ENCODE results near the gene FAM107B. TPM values are rescaled to one million over a fixed set of nuclear protein-coding genes. Genes with fewer than 3 reads are reported as not detected.

FAM107B gene
- total and polyA plus RNA-seq, 8 donors: 22.6 to 105 (median 54.5) TPM

DNA sequence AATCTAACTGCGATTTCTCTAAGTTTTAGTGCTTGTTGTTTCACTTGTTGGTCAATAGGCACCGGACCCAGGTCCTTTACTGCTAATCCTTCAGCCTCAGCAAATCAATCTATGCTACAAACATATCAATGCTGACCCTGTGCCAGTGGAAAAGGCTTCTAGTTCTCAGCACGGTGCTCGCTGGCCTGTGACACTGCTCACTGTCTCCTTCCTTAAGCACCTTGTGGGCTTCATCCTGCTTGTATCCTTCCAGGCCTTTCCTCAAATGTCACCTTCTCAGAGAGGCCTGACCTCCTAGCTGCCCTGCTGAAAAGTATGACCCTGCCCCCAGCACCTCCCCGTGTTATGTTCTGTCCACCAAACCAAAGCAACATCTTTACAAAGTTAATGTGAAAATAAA is 242.7 kb downstream of the FAM107B start:
- TF ChIP-seq, protein P1, sequence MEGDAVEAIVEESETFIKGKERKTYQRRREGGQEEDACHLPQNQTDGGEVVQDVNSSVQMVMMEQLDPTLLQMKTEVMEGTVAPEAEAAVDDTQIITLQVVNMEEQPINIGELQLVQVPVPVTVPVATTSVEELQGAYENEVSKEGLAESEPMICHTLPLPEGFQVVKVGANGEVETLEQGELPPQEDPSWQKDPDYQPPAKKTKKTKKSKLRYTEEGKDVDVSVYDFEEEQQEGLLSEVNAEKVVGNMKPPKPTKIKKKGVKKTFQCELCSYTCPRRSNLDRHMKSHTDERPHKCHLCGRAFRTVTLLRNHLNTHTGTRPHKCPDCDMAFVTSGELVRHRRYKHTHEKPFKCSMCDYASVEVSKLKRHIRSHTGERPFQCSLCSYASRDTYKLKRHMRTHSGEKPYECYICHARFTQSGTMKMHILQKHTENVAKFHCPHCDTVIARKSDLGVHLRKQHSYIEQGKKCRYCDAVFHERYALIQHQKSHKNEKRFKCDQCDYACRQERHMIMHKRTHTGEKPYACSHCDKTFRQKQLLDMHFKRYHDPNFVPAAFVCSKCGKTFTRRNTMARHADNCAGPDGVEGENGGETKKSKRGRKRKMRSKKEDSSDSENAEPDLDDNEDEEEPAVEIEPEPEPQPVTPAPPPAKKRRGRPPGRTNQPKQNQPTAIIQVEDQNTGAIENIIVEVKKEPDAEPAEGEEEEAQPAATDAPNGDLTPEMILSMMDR (IDR thresholded peaks at IDR 0.05): no peak
- intact Hi-C loops (cut with DNase I): no loop called here
- ATAC-seq (peak; percentile 5 to 39 (median 22)), FAIRE-seq (no peak), DNase-seq (no peak)
- Histone ChIP-seq H3K27me3 (no peaks in the 10 kb centered on the region), H3K4me3 (peak overlapping the region in 1 of 4 donors; percentile 15), H3K36me3 (peaks cover 3 to 13% (median 6%) of the 10 kb centered on the region in 3 donors), H3K9me3 (no peaks in the 10 kb centered on the region), H3K4me1 (peaks cover 15 to 65% (median 32%) of the 10 kb centered on the region in 3 donors), H3K27ac (peak overlapping the region in 3 of 4 donors; percentile 60 to 87 (median 75))
- WGBS, 2 donors: 20 to 25% methylated on average over 5 of the region's 5 CpGs

DNA sequence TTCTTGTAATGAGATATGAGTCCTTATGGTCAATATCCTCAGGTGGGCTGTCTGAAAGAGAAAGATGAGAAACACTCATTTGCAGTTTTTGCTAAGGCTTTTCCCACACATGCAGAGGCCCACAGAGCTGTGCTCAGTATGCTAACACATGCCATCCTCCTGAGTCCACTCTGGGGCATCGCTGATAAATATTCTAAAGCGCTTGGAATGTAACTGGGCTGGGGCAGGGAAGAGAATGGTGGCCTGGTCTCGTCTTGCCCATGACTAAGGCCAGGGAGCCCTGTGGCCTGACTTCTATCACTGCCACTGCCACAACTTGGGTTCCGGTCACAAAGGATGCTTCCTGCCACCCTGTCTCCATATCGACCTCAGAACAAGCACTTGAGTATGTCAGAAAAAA is 244.2 kb downstream of the FAM107B start:
- intact Hi-C loops (cut with DNase I): no loop called here
- Histone ChIP-seq H3K27me3 (no peaks in the 10 kb centered on the region), H3K27ac (no peak overlapping the region), H3K9me3 (no peaks in the 10 kb centered on the region), H3K36me3 (peaks cover 3 to 17% (median 6%) of the 10 kb centered on the region in 3 donors), H3K4me3 (no peak overlapping the region), H3K4me1 (peaks cover 15 to 51% (median 32%) of the 10 kb centered on the region in 3 donors)
- no peak for FAIRE-seq
- TF ChIP-seq, protein P1 (IDR thresholded peaks at IDR 0.05): no peak
- DNase-seq: no peak
- 70 to 72% methylated on average over 5 of the region's 5 CpGs for WGBS, 2 donors
- no peak for ATAC-seq

DNA sequence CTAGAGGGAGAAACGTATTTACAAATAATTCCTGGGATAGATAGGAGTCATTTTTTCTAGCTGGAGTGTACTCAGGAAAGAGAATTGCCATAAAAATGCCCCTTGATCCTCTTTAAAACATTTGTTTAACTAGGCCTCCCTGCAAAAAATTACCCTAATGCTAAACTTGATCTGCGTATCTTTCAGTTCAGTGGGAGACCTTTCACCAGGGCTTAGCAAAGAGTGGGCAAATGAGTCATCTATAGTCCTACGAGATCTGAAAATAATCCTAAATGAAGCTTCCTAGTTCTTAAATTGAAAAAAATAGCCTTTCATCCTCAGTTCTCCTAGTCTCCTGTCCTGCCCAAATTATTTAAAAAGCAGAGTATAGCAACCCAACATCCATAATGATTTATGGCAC is 245.3 kb downstream of the FAM107B start:
- intact Hi-C loops (cut with DNase I): no loop called here
- ATAC-seq (no peak), DNase-seq (no peak), FAIRE-seq (no peak)
- H3K4me1 ChIP-seq: peaks cover 15 to 53% (median 32%) of the 10 kb centered on the region in 3 donors
- H3K27me3 ChIP-seq: no peaks in the 10 kb centered on the region
- WGBS, 2 donors: 65 to 82% methylated on average over 3 of the region's 3 CpGs
- no peaks in the 10 kb centered on the region for H3K9me3 ChIP-seq
- TF ChIP-seq, protein P1 (IDR thresholded peaks at IDR 0.05): no peak
- no peak overlapping the region for H3K4me3 ChIP-seq
- peaks cover 3 to 17% (median 6%) of the 10 kb centered on the region in 3 donors for H3K36me3 ChIP-seq
- no peak overlapping the region for H3K27ac ChIP-seq

DNA sequence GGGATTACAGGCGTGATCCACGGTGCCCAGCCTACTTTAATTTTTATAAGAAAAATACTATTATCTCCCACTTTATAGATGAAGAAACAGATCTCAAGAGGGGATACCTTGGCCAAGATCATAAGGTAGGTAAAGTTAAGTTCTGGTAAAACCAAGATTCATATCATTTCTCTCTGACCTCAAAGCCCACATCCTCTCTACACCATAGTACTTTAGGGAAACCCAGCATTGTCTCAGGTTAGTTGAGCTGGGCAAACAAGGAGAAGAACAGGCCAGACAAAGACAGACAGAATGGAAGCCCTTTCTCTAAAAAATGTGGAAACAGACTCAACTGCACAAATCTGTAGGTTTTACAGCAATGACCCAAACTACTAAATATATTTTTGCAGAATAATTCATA is 246.2 kb downstream of the FAM107B start:
- no peak for ATAC-seq
- Histone ChIP-seq H3K4me3 (no peak overlapping the region), H3K9me3 (no peaks in the 10 kb centered on the region), H3K27ac (no peak overlapping the region), H3K4me1 (peaks cover 8 to 44% (median 25%) of the 10 kb centered on the region in 3 donors), H3K27me3 (no peaks in the 10 kb centered on the region), H3K36me3 (peaks cover 3 to 17% (median 6%) of the 10 kb centered on the region in 3 donors)
- TF ChIP-seq, protein P1 (IDR thresholded peaks at IDR 0.05): no peak
- intact Hi-C loops (cut with DNase I): no loop called here
- 95 to 100% methylated on average over 2 of the region's 2 CpGs for WGBS, 2 donors
- no peak for DNase-seq
- no peak for FAIRE-seq

DNA sequence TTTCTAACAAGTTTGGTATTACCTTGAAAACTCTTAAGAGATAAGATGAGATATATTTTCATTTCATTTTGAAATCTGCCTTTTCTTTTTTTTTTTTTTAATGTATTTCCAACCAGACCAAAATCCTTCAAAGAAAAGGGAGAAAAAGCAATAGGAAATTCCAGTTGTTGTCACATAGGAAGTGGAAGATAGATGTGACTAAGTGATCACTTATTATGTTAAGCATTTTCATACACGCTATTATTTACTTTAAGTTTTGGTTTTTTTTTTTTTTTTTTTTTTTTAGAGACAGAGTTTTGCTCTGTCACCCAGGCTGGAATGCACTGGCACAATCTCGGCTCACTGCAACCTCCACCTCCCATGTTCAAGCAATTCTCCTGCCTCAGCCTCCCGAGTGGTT is 246.8 kb downstream of the FAM107B start:
- Histone ChIP-seq H3K9me3 (no peaks in the 10 kb centered on the region), H3K36me3 (peaks cover 3 to 17% (median 6%) of the 10 kb centered on the region in 3 donors), H3K27me3 (no peaks in the 10 kb centered on the region), H3K4me1 (peaks cover 3 to 40% (median 20%) of the 10 kb centered on the region in 3 donors), H3K4me3 (no peak overlapping the region), H3K27ac (no peak overlapping the region)
- no peak for ATAC-seq
- whole genome bisulfite sequencing, 2 donors: 84 to 88% methylated on average over 3 of the region's 3 CpGs
- FAIRE-seq: no peak
- DNase-seq: no peak
- intact Hi-C loops (cut with DNase I): no loop called here
- TF ChIP-seq, protein P1 (IDR thresholded peaks at IDR 0.05): no peak

Measured in pancreas (tissue), 10 donors.